ENCODE results near the gene NTRK2.

NTRK2 gene

GRCh38 chr9:85040146-85040545 is 370.6 kb downstream of the NTRK2 start:
- TF ChIP-seq ZNF565 (CRISPR knock-in tag; conservative IDR thresholded peaks at IDR 0.05; ENCODE audit: low read depth) (no peak), SNAI2 (CRISPR knock-in tag; IDR thresholded peaks at IDR 0.05) (no peak)
- TF ChIP-seq, protein P1, sequence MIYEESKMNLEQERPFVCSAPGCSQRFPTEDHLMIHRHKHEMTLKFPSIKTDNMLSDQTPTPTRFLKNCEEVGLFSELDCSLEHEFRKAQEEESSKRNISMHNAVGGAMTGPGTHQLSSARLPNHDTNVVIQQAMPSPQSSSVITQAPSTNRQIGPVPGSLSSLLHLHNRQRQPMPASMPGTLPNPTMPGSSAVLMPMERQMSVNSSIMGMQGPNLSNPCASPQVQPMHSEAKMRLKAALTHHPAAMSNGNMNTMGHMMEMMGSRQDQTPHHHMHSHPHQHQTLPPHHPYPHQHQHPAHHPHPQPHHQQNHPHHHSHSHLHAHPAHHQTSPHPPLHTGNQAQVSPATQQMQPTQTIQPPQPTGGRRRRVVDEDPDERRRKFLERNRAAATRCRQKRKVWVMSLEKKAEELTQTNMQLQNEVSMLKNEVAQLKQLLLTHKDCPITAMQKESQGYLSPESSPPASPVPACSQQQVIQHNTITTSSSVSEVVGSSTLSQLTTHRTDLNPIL (CRISPR knock-in tag; IDR thresholded peaks at IDR 0.05; ENCODE audit: low read depth) = no peak
- TF ChIP-seq, protein P2, sequence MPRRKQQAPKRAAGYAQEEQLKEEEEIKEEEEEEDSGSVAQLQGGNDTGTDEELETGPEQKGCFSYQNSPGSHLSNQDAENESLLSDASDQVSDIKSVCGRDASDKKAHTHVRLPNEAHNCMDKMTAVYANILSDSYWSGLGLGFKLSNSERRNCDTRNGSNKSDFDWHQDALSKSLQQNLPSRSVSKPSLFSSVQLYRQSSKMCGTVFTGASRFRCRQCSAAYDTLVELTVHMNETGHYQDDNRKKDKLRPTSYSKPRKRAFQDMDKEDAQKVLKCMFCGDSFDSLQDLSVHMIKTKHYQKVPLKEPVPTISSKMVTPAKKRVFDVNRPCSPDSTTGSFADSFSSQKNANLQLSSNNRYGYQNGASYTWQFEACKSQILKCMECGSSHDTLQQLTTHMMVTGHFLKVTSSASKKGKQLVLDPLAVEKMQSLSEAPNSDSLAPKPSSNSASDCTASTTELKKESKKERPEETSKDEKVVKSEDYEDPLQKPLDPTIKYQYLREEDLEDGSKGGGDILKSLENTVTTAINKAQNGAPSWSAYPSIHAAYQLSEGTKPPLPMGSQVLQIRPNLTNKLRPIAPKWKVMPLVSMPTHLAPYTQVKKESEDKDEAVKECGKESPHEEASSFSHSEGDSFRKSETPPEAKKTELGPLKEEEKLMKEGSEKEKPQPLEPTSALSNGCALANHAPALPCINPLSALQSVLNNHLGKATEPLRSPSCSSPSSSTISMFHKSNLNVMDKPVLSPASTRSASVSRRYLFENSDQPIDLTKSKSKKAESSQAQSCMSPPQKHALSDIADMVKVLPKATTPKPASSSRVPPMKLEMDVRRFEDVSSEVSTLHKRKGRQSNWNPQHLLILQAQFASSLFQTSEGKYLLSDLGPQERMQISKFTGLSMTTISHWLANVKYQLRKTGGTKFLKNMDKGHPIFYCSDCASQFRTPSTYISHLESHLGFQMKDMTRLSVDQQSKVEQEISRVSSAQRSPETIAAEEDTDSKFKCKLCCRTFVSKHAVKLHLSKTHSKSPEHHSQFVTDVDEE (CRISPR knock-in tag; IDR thresholded peaks at IDR 0.05) = no peak
- TF ChIP-seq, protein P3, sequence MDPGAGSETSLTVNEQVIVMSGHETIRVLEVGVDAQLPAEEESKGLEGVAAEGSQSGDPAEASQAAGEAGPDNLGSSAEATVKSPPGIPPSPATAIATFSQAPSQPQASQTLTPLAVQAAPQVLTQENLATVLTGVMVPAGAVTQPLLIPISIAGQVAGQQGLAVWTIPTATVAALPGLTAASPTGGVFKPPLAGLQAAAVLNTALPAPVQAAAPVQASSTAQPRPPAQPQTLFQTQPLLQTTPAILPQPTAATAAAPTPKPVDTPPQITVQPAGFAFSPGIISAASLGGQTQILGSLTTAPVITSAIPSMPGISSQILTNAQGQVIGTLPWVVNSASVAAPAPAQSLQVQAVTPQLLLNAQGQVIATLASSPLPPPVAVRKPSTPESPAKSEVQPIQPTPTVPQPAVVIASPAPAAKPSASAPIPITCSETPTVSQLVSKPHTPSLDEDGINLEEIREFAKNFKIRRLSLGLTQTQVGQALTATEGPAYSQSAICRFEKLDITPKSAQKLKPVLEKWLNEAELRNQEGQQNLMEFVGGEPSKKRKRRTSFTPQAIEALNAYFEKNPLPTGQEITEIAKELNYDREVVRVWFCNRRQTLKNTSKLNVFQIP (CRISPR knock-in tag; IDR thresholded peaks at IDR 0.05; ENCODE audit: borderline replicate concordance, low read depth) = no peak
- ATAC-seq = no peak

DNA sequence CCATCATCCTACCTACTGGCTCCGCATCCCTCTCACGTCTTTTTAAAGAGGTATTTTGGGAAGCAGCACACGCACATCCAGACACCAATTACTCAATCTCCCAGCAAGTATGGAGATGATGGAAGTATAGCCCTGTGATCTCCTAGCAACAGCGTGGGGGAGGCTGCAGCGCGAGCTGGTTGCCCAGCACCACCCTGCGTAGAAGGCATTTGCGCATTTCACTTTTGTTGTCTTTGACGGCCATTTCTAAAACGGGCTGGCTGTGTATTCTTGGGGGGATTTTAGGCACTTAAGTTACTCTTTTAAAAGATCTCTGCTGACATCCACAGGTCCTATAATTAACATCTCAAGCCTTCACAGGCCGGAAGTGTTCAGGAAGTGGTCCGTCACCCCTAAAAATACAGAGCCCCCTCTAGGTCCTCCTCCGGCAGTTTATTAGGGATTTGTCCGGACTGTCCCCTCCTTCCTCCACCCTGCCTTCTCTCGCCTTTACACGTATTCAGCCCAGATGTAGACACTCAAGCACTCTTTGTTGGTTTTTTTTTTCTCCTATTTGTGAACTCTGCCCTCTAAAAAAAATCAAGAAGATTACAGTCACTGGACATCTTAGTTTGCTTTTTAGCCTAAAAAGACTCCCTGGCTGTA is 371.4 kb downstream of the NTRK2 start:
- no peak for TF ChIP-seq RARB (CRISPR knock-in tag; IDR thresholded peaks at IDR 0.05)
- TF ChIP-seq ZNF8 (CRISPR knock-in tag; IDR thresholded peaks at IDR 0.05) = no peak
- TF ChIP-seq, protein P2 (CRISPR knock-in tag; IDR thresholded peaks at IDR 0.05) = no peak
- TF ChIP-seq ESRRG (CRISPR knock-in tag; IDR thresholded peaks at IDR 0.05) = no peak
- no peak for TF ChIP-seq ARNTL (CRISPR knock-in tag; IDR thresholded peaks at IDR 0.05; ENCODE audit: borderline replicate concordance, low read depth)
- TF ChIP-seq ZFP3 (CRISPR knock-in tag; IDR thresholded peaks at IDR 0.05) = no peak
- no peak for TF ChIP-seq ISL1 (CRISPR knock-in tag; IDR thresholded peaks at IDR 0.05)
- no peak for TF ChIP-seq ZC3H10 (CRISPR knock-in tag; IDR thresholded peaks at IDR 0.05)
- ATAC-seq = no peak

DNA sequence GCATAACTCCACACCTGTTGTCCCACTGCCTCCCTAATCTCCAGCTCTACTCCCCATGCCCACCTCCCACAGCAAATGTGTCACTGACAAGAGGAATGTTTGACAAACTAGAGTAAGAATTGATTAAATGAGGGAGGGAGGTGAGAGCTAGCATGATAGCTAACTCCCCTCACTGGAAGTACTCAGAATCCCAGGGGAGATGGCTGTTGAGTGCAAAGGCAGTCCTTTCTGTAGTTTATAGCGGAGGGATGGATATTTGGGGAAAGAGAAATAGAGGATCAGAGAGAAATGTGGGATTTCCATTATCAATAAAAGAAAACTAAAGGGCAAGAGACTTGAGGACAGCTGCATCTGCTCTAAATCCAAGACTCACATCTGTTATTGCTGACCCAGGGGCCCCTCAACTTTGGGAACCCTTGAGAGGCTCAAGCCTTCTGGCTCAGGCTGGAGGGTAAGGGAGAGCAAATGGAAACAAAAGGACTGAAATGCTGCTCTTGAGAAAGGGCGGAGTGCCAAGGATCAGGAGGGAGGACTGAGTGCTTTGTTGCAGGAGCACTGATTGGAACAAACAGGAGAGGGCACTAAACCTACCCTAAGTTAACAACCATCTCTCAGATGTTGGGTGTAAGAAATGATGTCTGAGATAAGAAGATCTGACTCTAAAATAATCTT is 372.1 kb downstream of the NTRK2 start:
- no peak for ATAC-seq
- TF ChIP-seq ZFP3 (CRISPR knock-in tag; IDR thresholded peaks at IDR 0.05) (no peak), OSR1 (CRISPR knock-in tag; IDR thresholded peaks at IDR 0.05) (no peak), CSDC2 (CRISPR knock-in tag; IDR thresholded peaks at IDR 0.05) (no peak), TOX (CRISPR knock-in tag; IDR thresholded peaks at IDR 0.05; ENCODE audit: borderline replicate concordance) (no peak), GLIS3 (CRISPR knock-in tag; IDR thresholded peaks at IDR 0.05) (no peak), RARB (CRISPR knock-in tag; IDR thresholded peaks at IDR 0.05) (no peak), ESRRG (CRISPR knock-in tag; IDR thresholded peaks at IDR 0.05) (no peak)
- TF ChIP-seq, protein P1 (CRISPR knock-in tag; IDR thresholded peaks at IDR 0.05; ENCODE audit: low read depth) = no peak
